ENCODE results near the gene ELAVL1. TPM values are rescaled to one million over a fixed set of nuclear protein-coding genes. Genes with fewer than 3 reads are reported as not detected.
"Not testable (repeated sequence)": the region's sequence is repeated elsewhere in the genome, so short reads cannot be mapped to it uniquely, and the experiment has no call there.

The ELAVL1 gene
- total RNA-seq, 8 experiments from 2014 or later, result 22.4 to 86.2 (median 31.9) TPM

GRCh38 chr19:7918062-7918614 is 87.3 kb downstream of the ELAVL1 start:
- H3K27ac ChIP-seq; ATAC-seq (replicated peaks in 6 of 8); in situ Hi-C loops (cut with MboI; ENCODE audit: low pct_unique_long_range_greater_than_20kb in 2 of 9, low sequenced_read_pairs in 9 of 9, unreplicated experiment in 9 of 9): not testable (repeated sequence)
- H3K4me1 ChIP-seq (replicated peaks in 1 of 2), result peaks cover 19 to 31% of the 10 kb centered on the region in 2 donors
- peak overlapping the region in 4 of 5 donors; percentile 15 to 30 (median 26) for H3K4me3 ChIP-seq
- 10 to 86% (median 61%) methylated on average over 1 to 8 of the region's 29 CpGs; no CpG with 5 or more reads in 4 of the 10 experiments for WGBS, 10 experiments

GRCh38 chr19:7917267-7918061 is 88.0 kb downstream of the ELAVL1 start:
- H3K4me3 ChIP-seq, result peak overlapping the region; percentile 2 to 30 (median 23)
- H3K4me1 ChIP-seq (replicated peaks in 1 of 2), result peaks cover 19 to 31% of the 10 kb centered on the region in 2 donors
- peak; percentile 10 to 48 (median 38) for ATAC-seq (replicated peaks in 6 of 8)
- no peak overlapping the region for H3K27ac ChIP-seq
- in situ Hi-C loops (cut with MboI; ENCODE audit: low pct_unique_long_range_greater_than_20kb in 2 of 9, low sequenced_read_pairs in 9 of 9, unreplicated experiment in 9 of 9), result no loop called here
- WGBS, 10 experiments, result 1 to 20% methylated on average over 1 to 26 of the region's 71 CpGs; no CpG with 5 or more reads in 8 of the 10 experiments

- ATAC-seq (replicated peaks in 6 of 8), result no peak
- no CpG with 5 or more reads among the region's 12 CpGs for WGBS, 10 experiments
- Histone ChIP-seq H3K4me1 (replicated peaks in 1 of 2) (peaks cover 17 to 31% of the 10 kb centered on the region in 2 donors), H3K4me3 (peak overlapping the region in 3 of 5 donors; percentile 18 to 30 (median 28)), H3K27ac (no peak overlapping the region)
- in situ Hi-C loops (cut with MboI; ENCODE audit: low pct_unique_long_range_greater_than_20kb in 2 of 9, low sequenced_read_pairs in 9 of 9, unreplicated experiment in 9 of 9), result no loop called here
Observed at GRCh38 chr19:7916955-7917266, 88.5 kb downstream of the ELAVL1 start.

GRCh38 chr19:7916103-7916954 is 89.1 kb downstream of the ELAVL1 start:
- WGBS, 10 experiments, result 0% methylated on average over 2 of the region's 104 CpGs; no CpG with 5 or more reads in 9 of the 10 experiments
- Histone ChIP-seq H3K4me3 (peak overlapping the region in 4 of 5 donors; percentile 2 to 30 (median 23)), H3K4me1 (replicated peaks in 1 of 2) (peaks cover 11 to 25% of the 10 kb centered on the region in 2 donors), H3K27ac (no peak overlapping the region)
- ATAC-seq (replicated peaks in 6 of 8), result peak in 3 of 8 experiments; percentile 1 to 8 (median 7)
- in situ Hi-C loops (cut with MboI; ENCODE audit: low pct_unique_long_range_greater_than_20kb in 2 of 9, low sequenced_read_pairs in 9 of 9, unreplicated experiment in 9 of 9), result no loop called here

- Histone ChIP-seq H3K4me1 (replicated peaks in 1 of 2) (peaks cover 11 to 24% of the 10 kb centered on the region in 2 donors), H3K4me3 (peak overlapping the region in 3 of 5 donors; percentile 18 to 30 (median 28)), H3K27ac (no peak overlapping the region)
- no peak for ATAC-seq (replicated peaks in 6 of 8)
- 0 to 76% (median 45%) methylated on average over 2 to 13 of the region's 24 CpGs; no CpG with 5 or more reads in 4 of the 10 experiments for WGBS, 10 experiments
- in situ Hi-C loops (cut with MboI; ENCODE audit: low pct_unique_long_range_greater_than_20kb in 2 of 9, low sequenced_read_pairs in 9 of 9, unreplicated experiment in 9 of 9), result no loop called here
Observed at GRCh38 chr19:7915250-7916102, 90.0 kb downstream of the ELAVL1 start.

- 70 to 100% (median 100%) methylated on average over 1 to 2 of the region's 12 CpGs; no CpG with 5 or more reads in 6 of the 10 experiments for WGBS, 10 experiments
- Histone ChIP-seq H3K27ac (no peak within 1 kb of the TSS), H3K4me3 (no peak within 1 kb of the TSS), H3K4me1 (replicated peaks in 1 of 2) (peaks cover 9 to 23% of the 10 kb centered on the region in 2 donors)
- in situ Hi-C loops (cut with MboI; ENCODE audit: low pct_unique_long_range_greater_than_20kb in 2 of 9, low sequenced_read_pairs in 9 of 9, unreplicated experiment in 9 of 9), result no loop called here
- ATAC-seq (replicated peaks in 6 of 8), result no peak
Observed at GRCh38 chr19:7914598-7915045, 90.8 kb downstream of the ELAVL1 start, which contains the start of gene TGFBR3L. Gene TGFBR3L (plus strand): TSS chr19:7914830.

- Histone ChIP-seq H3K4me1 (replicated peaks in 1 of 2) (peaks cover 8 to 22% of the 10 kb centered on the region in 2 donors), H3K4me3 (no peak overlapping the region), H3K27ac (no peak overlapping the region)
- WGBS, 10 experiments, result 40 to 100% (median 74%) methylated on average over 1 to 5 of the region's 12 CpGs; no CpG with 5 or more reads in 6 of the 10 experiments
- in situ Hi-C loops (cut with MboI; ENCODE audit: low pct_unique_long_range_greater_than_20kb in 2 of 9, low sequenced_read_pairs in 9 of 9, unreplicated experiment in 9 of 9), result no loop called here
- no peak for ATAC-seq (replicated peaks in 6 of 8)
Observed at GRCh38 chr19:7914099-7914498, 91.3 kb downstream of the ELAVL1 start.

- in situ Hi-C loops (cut with MboI; ENCODE audit: low pct_unique_long_range_greater_than_20kb in 2 of 9, low sequenced_read_pairs in 9 of 9, unreplicated experiment in 9 of 9), result no loop called here
- ATAC-seq (replicated peaks in 6 of 8), result no peak
- no peak overlapping the region for H3K4me3 ChIP-seq
- H3K4me1 ChIP-seq (replicated peaks in 1 of 2), result peaks cover 8 to 22% of the 10 kb centered on the region in 2 donors
- no peak overlapping the region for H3K27ac ChIP-seq
- 64 to 97% (median 87%) methylated on average over 2 to 9 of the region's 10 CpGs; no CpG with 5 or more reads in 1 of the 10 experiments for WGBS, 10 experiments
Observed at GRCh38 chr19:7913652-7914051, 91.8 kb downstream of the ELAVL1 start.

- ATAC-seq (replicated peaks in 6 of 8), result no peak
- WGBS, 10 experiments, result 80 to 97% (median 92%) methylated on average over 1 to 17 of the region's 39 CpGs; no CpG with 5 or more reads in 7 of the 10 experiments
- Histone ChIP-seq H3K4me1 (replicated peaks in 1 of 2) (peaks cover 6 to 20% of the 10 kb centered on the region in 2 donors), H3K27ac (no peak overlapping the region), H3K4me3 (no peak overlapping the region)
- in situ Hi-C loops (cut with MboI; ENCODE audit: low pct_unique_long_range_greater_than_20kb in 2 of 9, low sequenced_read_pairs in 9 of 9, unreplicated experiment in 9 of 9), result no loop called here
Observed at GRCh38 chr19:7912697-7913564, 92.5 kb downstream of the ELAVL1 start.

- no peak overlapping the region for H3K27ac ChIP-seq
- no peak for ATAC-seq (replicated peaks in 6 of 8)
- H3K4me3 ChIP-seq, result no peak overlapping the region
- 80 to 94% methylated on average over 2 to 10 of the region's 31 CpGs; no CpG with 5 or more reads in 8 of the 10 experiments for WGBS, 10 experiments
- peaks cover 6 to 15% of the 10 kb centered on the region in 2 donors for H3K4me1 ChIP-seq (replicated peaks in 1 of 2)
- in situ Hi-C loops (cut with MboI; ENCODE audit: low pct_unique_long_range_greater_than_20kb in 2 of 9, low sequenced_read_pairs in 9 of 9, unreplicated experiment in 9 of 9), result no loop called here
Observed at GRCh38 chr19:7912144-7912696, 93.2 kb downstream of the ELAVL1 start.

- in situ Hi-C loops (cut with MboI; ENCODE audit: low pct_unique_long_range_greater_than_20kb in 2 of 9, low sequenced_read_pairs in 9 of 9, unreplicated experiment in 9 of 9), result no loop called here
- peaks cover 6 to 10% of the 10 kb centered on the region in 2 donors for H3K4me1 ChIP-seq (replicated peaks in 1 of 2)
- 26 to 75% methylated on average over 4 to 7 of the region's 18 CpGs; no CpG with 5 or more reads in 8 of the 10 experiments for WGBS, 10 experiments
Observed at GRCh38 chr19:7911508-7912143, 93.8 kb downstream of the ELAVL1 start.

More at GRCh38 chr19:7911508-7912143, 93.8 kb downstream of the ELAVL1 start:
- Histone ChIP-seq H3K4me3 (no peak overlapping the region), H3K27ac (no peak overlapping the region)
- ATAC-seq (replicated peaks in 6 of 8), result peak in 3 of 8 experiments; percentile 7 to 64 (median 40)
